A172 (cell line): ENCODE results near the gene NR6A1. TPM values are rescaled to one million over a fixed set of nuclear protein-coding genes. Genes with fewer than 3 reads are reported as not detected.

Experiments used
- DNase-seq: peaks from one replicate; pipeline ENCODE4 v3.0.0-alpha.2; 2015; ENCODE audit warnings: low spot score
- total RNA-seq: library from RNA; depleted of rRNA; stranded (reverse); fragments of >200 nt; shearing (Covaris generic); gene quantifications from 2 replicates; pipeline ENCODE4 v1.2.3, GENCODE V29; 2014

NR6A1 gene
- total RNA-seq, 1 experiment from 2014 or later, result 0.28 TPM

- peak; percentile 49 for DNase-seq
Observed at GRCh38 chr9:124527781-124528180, 243.3 kb downstream of the NR6A1 start.

DNA sequence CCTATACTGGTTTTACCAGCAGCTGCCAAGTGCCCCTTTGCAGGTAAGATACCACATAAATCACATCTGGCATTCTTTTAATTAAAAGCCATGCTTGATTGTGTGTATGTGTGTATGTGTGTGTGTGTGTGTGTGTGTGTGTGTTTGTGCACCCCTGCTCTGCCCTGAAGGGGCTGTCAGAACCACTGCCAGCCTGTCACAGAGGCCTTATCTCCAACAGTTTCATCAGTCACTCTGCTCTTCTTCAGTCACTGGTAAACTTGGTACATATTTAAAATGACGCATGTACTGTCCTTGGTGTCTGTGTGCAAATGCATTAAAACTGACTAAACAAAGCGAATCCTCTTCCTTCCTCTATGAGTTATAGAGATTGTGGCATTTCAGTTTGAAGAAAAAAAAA, 244.9 kb downstream of the NR6A1 start:
- DNase-seq, result no peak

DNA sequence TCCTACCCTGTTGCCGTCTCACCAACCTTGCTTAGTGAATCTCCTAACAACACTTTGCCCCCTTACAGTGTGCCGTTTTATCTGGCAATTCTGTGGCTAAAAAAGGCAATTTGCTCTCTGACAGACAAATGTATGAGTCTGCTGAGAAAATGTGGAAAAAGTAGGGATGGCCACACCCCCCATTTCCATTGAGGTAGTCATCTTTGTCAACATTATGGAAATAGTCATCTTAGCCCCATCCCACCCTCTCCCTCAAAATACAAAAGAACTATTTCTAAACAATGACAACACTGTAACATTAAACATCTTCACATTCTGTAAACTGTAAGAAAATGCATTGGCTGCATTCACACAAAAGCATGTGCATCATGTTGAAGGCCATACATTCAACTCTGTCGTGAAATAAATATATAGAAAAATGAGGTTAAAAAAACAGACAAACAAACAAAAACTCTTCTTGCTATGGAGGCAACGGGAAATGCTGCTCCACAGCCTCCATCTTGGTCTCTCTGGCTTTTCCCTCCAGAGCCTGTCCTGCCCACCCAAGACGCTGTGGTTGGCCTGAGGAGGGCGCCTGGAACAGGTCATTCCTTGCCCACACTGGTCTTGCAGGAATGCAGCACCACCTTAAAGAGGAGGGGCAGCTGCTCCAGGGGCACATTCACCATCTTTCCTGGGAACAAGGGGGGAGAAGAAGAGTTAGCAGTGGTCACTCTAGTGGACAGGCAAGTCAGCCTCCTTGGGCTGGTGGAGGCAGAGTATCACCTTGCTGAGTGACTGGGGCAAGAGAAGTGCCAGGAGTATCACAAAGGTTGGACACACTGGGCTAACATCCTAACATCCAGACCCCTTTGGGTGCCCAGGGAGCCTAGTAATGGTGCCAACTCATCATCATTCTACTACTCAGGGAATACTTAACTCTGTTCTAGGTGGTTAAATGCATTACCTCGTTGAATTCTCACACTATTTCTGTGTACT, 248.7 kb downstream of the NR6A1 start:
- DNase-seq, result no peak

DNA sequence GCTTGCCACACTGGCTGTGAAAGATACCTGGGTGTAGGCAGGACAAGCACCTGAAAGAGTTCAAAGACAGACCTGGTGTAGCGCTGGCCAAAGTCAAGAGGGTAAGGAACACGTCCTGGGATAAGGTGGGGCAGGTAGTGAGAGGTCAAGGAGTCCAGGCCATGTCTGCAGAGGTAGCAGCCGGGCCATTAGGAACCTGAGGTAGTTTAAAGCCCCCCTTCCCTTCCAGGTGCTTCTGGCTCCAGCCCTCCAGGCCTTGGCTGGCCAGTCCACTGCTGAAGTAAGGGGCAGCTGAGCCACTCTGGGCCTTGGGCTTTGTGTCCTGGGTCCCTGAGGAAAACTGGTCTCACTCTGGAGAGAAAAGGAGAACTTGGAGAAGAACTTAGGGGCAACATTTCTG, 250.0 kb downstream of the NR6A1 start:
- no peak for DNase-seq

DNA sequence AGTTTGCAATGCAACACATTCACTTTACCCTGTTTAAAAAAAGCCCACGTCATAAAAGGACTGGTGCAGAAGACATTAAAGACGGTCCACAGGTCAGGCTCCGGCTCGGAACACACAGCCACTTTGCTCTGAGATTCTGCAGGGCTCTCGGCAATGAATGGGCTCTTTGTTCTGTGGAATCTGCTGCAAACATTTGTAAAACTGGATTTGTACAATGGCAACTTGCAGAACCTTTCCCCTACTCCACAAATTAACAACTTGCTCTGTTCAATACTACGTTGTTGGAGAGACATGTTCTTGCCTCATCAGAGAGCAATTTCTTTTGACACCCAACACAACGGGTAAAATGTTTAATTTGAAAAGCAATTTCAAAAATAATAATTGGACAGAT, 250.9 kb downstream of the NR6A1 start:
- no peak for DNase-seq

DNA sequence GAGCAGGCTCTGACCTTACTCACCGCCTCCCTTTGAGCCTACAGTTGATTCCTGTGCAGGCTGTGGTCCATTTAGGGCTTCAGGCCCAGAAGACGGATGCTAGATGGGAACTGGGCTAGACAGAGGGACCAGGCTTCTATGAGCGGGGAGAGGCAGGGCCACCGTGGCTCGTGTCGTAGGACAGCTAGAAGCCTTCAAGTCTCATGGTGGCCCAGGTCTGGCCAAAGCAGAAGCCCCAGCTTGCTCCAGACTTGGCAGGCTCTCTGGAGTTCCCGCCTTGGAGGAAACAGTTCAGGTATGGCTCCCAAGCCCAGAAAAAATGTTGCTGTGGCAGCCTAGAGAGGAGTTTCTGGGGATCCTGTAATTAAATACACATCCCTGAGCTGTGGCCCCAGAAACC, 253.0 kb downstream of the NR6A1 start:
- no peak for DNase-seq

- DNase-seq, result no peak
Observed at GRCh38 chr9:124517600-124517999, 253.5 kb downstream of the NR6A1 start.

DNA sequence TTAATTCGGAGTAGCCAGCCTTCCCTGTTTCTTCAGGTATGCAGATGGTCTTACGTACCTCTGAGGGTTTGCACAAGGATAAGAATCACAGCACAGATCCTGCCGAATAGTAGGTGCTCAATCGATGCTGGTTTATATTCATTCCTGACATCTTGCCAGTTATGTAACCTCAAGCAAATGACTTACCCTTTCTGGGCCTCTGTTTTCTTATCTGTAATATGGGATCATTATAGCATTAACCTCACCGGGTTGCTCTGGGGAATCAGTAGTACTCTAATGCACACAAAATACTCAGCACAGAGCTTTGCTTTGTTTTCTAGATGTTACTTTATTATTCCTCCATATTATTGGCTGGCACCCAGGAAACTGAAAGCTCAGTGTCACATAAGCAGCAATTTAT, 256.2 kb downstream of the NR6A1 start:
- no peak for DNase-seq

- no peak for DNase-seq
Observed at GRCh38 chr9:124514125-124514524, 257.0 kb downstream of the NR6A1 start.

GRCh38 chr9:124513376-124513994, 257.6 kb downstream of the NR6A1 start:
- DNase-seq, result no peak

- DNase-seq, result no peak
Observed at GRCh38 chr9:124512806-124513204, 258.3 kb downstream of the NR6A1 start.

DNA sequence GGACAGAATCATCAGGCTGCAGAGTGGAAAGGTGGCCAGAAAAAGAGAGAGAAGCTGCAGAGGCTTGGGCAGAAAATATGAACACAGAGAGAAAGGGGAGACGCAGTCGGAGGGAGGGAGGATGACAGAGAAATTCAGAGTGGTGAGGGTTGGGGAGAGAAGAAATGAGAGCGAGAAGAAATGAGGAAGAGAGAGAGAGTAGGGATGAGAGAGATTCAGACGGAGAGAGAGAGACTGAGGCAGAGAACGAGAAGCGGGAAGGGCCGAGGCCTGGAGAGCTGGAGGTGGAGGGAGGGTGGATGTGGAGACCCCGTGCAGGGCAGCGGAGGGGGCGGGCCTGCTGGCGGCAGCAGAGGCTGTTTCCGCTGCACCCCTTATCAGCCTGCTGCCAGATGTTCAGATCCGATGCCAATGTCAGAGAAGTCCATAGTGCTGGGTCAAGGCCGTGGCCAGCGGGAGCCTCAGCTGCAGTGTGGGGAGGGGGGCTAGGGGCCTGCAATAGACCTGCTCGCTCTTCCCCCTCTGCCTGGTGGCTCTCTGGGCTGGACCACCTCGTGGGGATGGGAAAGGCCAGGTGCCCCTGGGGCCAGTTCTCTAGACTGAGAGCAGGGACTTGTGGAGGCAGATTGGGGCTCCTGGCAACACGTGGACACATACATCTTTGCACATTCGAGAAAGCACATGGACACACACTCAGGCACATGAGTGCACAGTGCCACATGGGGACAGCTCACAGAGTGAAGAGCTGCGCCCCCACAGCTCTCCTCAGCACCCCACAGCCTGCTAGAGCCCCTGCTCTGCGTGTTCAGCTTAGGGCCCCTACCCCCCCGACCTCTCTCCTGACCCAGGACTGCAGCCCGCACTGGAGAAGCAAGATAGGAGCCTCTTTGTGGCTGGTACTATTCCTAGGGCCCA, 259.0 kb downstream of the NR6A1 start:
- no peak for DNase-seq

DNA sequence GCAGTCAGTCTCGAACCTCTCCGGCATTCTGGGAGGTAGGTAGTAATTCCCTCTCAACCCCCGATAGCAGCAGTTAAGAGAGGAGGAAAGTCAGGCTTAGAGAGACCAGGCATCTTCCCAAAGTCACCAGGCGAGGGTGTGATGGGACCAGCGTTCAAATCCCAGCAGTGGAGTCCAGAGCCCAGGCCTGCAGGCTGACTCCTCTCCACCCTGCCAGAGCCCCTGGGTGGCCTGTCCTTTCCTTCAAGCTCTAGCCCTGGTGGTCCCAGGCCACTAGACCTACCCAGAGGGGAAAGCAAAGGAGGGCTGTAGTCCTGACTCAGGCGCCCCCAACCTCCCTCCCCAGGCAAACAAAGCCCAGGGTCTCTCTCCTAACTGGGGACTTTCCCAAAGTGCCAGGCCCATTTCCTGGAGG, 259.7 kb downstream of the NR6A1 start:
- no peak for DNase-seq

DNA sequence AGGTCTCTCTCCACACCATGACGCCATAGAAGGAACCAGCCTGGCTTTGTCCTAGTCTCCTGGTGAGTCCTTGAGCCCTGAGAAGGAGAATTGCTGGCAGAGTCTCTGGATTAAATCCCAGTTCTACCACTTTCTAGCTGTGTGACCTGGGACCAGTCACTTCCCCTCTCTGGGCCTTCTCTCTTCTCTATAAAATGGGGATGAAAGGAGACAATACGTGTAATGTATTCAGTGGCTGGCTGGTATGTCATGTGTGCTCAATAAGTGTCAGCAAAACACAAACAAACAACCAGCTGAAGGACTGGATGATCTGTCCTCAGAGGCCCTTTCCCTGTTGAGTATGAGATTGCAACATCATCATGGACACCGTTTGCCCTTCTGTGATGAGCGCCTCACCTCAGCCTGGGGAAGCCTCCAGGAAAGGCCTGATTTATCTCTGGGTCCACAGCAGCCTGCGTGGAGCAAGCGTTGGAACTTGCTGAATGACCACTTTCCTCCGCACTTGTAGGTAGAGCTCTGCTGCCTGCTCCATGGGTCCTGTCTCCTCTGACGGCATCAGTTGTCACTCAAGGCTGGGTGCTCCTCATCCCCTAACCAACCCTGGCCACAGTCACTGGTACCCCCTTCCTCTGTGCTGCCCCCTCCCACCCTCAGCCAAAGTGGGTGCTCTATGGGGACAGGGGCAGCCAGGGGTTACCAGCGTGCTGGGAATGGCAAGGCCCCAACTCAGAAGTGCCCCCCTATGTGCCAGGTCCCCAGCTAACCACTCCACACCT, 260.3 kb downstream of the NR6A1 start:
- no peak for DNase-seq

GRCh38 chr9:124507880-124508423, 263.2 kb downstream of the NR6A1 start:
- DNase-seq, result no peak

DNA sequence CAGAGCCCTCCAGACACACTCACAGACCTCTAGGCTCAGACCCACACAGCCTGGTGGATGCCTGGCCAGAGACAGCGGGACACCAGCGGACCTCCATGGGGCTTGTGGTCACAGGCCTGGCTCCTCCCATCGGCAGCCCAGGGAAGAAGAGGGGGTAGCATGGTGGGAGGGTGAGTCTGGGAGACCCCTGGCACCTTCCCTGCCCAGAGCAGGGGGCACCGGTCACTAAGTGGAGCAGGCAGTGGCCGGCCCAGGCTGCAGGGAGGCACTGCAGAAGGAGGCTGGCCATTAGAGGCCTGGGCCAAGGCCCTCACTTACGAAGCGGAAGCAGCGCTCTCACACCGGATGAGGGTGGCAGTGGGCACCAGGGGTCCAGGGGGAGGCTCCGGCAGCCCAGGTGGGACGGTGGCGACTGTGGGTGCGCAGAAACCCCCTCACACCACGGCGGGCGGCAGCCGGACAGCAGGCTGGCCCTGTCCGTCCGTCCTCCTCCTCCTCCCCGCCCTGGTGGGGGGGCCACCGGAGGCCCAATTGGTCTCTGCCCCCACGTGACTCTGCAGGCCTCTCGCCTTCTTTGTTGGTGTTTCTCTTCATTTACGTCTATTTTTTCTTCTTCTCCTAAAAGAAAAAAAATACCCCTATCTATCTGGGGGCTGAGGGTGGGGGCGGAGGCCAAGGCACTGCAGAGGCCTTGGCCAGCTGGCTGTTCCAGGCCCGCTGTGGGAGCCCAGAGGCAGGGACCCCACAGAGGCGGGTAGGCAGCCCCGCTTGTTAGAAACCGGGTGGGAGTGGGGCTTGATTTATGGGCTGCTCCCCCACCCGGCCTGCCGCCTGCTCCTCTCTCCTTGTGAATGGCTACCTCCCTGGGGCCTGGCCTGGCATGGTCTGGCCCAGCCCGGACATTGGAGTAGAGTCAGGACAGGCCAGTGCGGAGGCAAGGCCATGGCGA, 263.9 kb downstream of the NR6A1 start, which contains the start of gene NR5A1:
NR5A1 (minus strand) TSS at position 469 of the 949 bp plus-strand sequence. CDS start 4,004 bp downstream, outside the sequence.
- DNase-seq, result no peak

DNA sequence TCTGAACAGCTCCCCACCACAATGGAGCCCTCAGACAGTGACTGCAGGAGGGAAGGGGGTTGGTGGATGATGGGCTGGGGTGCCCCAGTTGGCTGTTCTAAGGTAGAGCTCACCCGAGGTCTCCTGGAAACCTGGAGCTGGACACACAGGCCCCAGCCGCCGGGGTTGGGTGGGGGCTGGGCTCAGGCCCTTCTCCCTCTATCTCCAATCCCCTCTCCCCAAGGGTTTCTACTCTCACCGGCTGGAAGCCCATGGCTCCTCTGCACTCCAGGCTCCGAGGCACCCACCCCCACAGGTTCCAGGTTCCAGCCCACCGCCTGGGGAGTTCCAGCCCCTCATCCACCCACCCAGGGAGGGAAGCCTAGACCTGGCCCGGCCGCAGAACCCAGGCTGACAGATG, 264.7 kb downstream of the NR6A1 start:
- DNase-seq, result no peak

DNA sequence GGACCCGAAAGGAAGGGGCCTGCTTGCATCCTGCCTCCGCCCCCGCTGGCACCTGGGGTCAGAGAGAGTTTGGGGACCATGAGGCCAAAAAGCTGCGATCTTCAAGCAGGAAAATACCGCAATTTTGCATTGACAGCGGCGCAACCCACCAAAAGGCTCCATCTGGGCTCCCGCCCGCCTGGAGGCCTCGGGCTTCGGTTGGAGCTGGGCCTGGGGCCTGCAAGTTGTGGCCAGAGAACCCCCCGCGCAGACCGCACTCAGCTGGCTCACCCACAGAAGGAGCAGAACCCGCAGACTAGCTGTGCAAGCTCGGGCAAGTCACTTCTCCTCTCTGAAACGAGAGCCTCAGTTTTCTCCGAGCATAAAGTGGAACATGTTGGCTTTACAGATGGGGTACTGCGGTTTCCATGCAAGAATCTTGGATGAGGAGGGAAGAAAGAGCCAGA, 265.2 kb downstream of the NR6A1 start:
- no peak for DNase-seq
